H4 (cell line): Measurements from ENCODE around the gene CRB3. TPM values are rescaled to one million over a fixed set of nuclear protein-coding genes. Genes with fewer than 3 reads are reported as not detected.
"Not testable (repeated sequence)": the region's sequence is repeated elsewhere in the genome, so short reads cannot be mapped to it uniquely, and the experiment has no call there.

Source experiments
- DNase-seq: peaks from one replicate; pipeline ENCODE4 v3.0.0-alpha.2; 2015; ENCODE audit warnings: low spot score
- total RNA-seq: library from RNA; depleted of rRNA; stranded (reverse); fragments of >200 nt; shearing (Covaris generic); gene quantifications from 2 replicates; pipeline ENCODE4 v1.2.3, GENCODE V29; 2014

CRB3 gene
- total RNA-seq, 1 experiment from 2014 or later: not detected

- DNase-seq: no peak
Observed at GRCh38 chr19:6491802-6492592, 27.9 kb downstream of the CRB3 start.

- DNase-seq: no peak
Observed at GRCh38 chr19:6494438-6495036, 30.5 kb downstream of the CRB3 start.

GRCh38 chr19:6495947-6496346 is 31.9 kb downstream of the CRB3 start:
- DNase-seq: no peak

GRCh38 chr19:6498294-6499036 is 34.4 kb downstream of the CRB3 start:
- no peak for DNase-seq

- DNase-seq: no peak
Observed at GRCh38 chr19:6499052-6499790, 35.1 kb downstream of the CRB3 start.

- no peak for DNase-seq
Observed at GRCh38 chr19:6500837-6501739, 37.0 kb downstream of the CRB3 start.

- DNase-seq: no peak
Observed at GRCh38 chr19:6501740-6502648, 37.9 kb downstream of the CRB3 start, which contains the start of gene TUBB4A. TUBB4A (minus strand) TSS chr19:6502309; CDS start chr19:6502212, 97 bp downstream.

- DNase-seq: no peak
Observed at GRCh38 chr19:6503407-6504201, 39.5 kb downstream of the CRB3 start.

- not testable (repeated sequence) for DNase-seq
Observed at GRCh38 chr19:6508028-6508771, 44.1 kb downstream of the CRB3 start.

GRCh38 chr19:6509118-6509971 is 45.3 kb downstream of the CRB3 start:
- no peak for DNase-seq

- no peak for DNase-seq
Observed at GRCh38 chr19:6510618-6511017, 46.5 kb downstream of the CRB3 start.

- no peak for DNase-seq
Observed at GRCh38 chr19:6514089-6514488, 50.0 kb downstream of the CRB3 start.

GRCh38 chr19:6514926-6515544 is 51.0 kb downstream of the CRB3 start:
- no peak for DNase-seq

- peak; percentile 89 for DNase-seq
Observed at GRCh38 chr19:6516018-6516658, 52.1 kb downstream of the CRB3 start.
